PC-3 (cell line): ENCODE measurements around the gene MYEOV. TPM values are rescaled to one million over a fixed set of nuclear protein-coding genes. Genes with fewer than 3 reads are reported as not detected.

Experiments
- ATAC-seq: fragments of 200-7000 bp; cut with Tn5 transposase; 2 replicates; pipeline ENCODE4 v1.9.1; 2020; ENCODE audit warnings: mild to moderate bottlenecking, moderate library complexity
- BruUV-seq: library from RNA; stranded (reverse); fragments of 400-500 nt; replicated peaks from 2 replicates; lab custom pipeline; 2021; lab: Mats Ljungman, UMichigan
- CTCF ChIA-PET: fragments of 300-600 bp; sonication (Branson Sonifier 250); formaldehyde crosslinking; loops from one replicate; lab custom pipeline; 2022; ENCODE audit warnings: antibody characterized with exemption; lab: Charles Lee
- POLR2A ChIA-PET: fragments of 300-600 bp; sonication (Branson Sonifier 250); formaldehyde crosslinking; loops from one replicate; lab custom pipeline; 2022; ENCODE audit warnings: antibody characterized with exemption; ENCODE audit not compliant: unreplicated experiment; lab: Charles Lee
- DNase-seq: peaks from one replicate; pipeline ENCODE4 v3.0.0-alpha.2; 2015
- H2AFZ ChIP-seq: fragments of 300-600 bp; sonication (generic); 2 replicates; pipeline ENCODE4 v1.6.0; 2016; ENCODE audit warnings: antibody characterized with exemption, low read length
- H3F3A ChIP-seq: fragments of 300-600 bp; sonication (generic); one replicate; pipeline ENCODE4 v1.6.0; 2017; ENCODE audit warnings: antibody characterized with exemption, low read length, control low read depth, mild to moderate bottlenecking; ENCODE audit not compliant: unreplicated experiment
- H3K27ac ChIP-seq: fragments of 300-600 bp; sonication (generic); 2 replicates; pipeline ENCODE4 v1.5.1; 2016; ENCODE audit warnings: mild to moderate bottlenecking, low read length
- H3K27me3 ChIP-seq: fragments of 300-600 bp; sonication (generic); 2 replicates; pipeline ENCODE4 v1.6.1; 2016; ENCODE audit warnings: low read length, mixed read lengths
- H3K36me3 ChIP-seq: fragments of 300-600 bp; sonication (generic); 2 replicates; pipeline ENCODE4 v1.6.1; 2016; ENCODE audit warnings: low read depth, mixed run types, low read length, mixed read lengths
- H3K4me1 ChIP-seq: fragments of 300-600 bp; sonication (generic); 2 replicates; pipeline ENCODE4 v1.5.1; 2016; ENCODE audit warnings: low read length; ENCODE audit not compliant: insufficient read depth
- H3K4me2 ChIP-seq: fragments of 300-600 bp; sonication (generic); 2 replicates; pipeline ENCODE4 v1.6.0; 2016; ENCODE audit warnings: low read length
- H3K4me3 ChIP-seq: fragments of 300-600 bp; sonication (generic); 2 replicates; pipeline ENCODE4 v1.5.1; 2016; ENCODE audit warnings: mild to moderate bottlenecking, low read length, mixed read lengths
- H3K79me2 ChIP-seq: fragments of 300-600 bp; sonication (generic); 2 replicates; pipeline ENCODE4 v1.6.1; 2017; ENCODE audit warnings: low read length, mixed read lengths
- H3K9ac ChIP-seq: fragments of 300-600 bp; sonication (generic); 2 replicates; pipeline ENCODE4 v1.6.0; 2016; ENCODE audit warnings: mild to moderate bottlenecking, low read length
- H3K9me2 ChIP-seq: fragments of 300-600 bp; sonication (generic); replicated peaks from 2 replicates; pipeline ENCODE4 v1.6.1; 2016; ENCODE audit warnings: mixed run types, low read length, mixed read lengths
- H3K9me3 ChIP-seq: fragments of 300-600 bp; sonication (generic); 2 replicates; pipeline ENCODE4 v1.6.1; 2016; ENCODE audit warnings: low read length, mixed read lengths
- H4K20me1 ChIP-seq: fragments of 300-600 bp; sonication (generic); 2 replicates; pipeline ENCODE4 v1.6.1; 2016; ENCODE audit warnings: low read length, mixed read lengths
- EZH2 ChIP-seq: fragments of 300-600 bp; sonication (generic); IDR thresholded peaks from one replicate; pipeline ENCODE4 v1.6.1; 2017; ENCODE audit warnings: antibody characterized with exemption, mild to moderate bottlenecking, low read length; ENCODE audit not compliant: unreplicated experiment
- EZH2phosphoT487 ChIP-seq: fragments of 300-600 bp; sonication (generic); IDR thresholded peaks from 2 replicates; pipeline ENCODE4 v1.6.1; 2018; ENCODE audit warnings: mild to moderate bottlenecking, antibody characterized with exemption, low read length, borderline replicate concordance
- intact Hi-C: fragments of 100-400 bp; cut with micrococcal nuclease; formaldehyde crosslinking; loops from 2 replicates; pipeline ENCODE4 v1.9.0; 2023
- total RNA-seq: library from RNA; depleted of rRNA; stranded (reverse); fragments of >200 nt; gene quantifications from 2 replicates; pipeline ENCODE4 v1.2.3, GENCODE V29; 2014
- TF ChIP-seq, protein P1 (sequence below): fragments of 300-600 bp; sonication (generic); conservative IDR thresholded peaks from 2 replicates; pipeline ENCODE4 v1.5.1; 2017; ENCODE audit warnings: antibody characterized with exemption, low read depth, mild to moderate bottlenecking, low read length

MYEOV gene
- total RNA-seq, 1 experiment from 2014 or later = 59.0 TPM

DNA sequence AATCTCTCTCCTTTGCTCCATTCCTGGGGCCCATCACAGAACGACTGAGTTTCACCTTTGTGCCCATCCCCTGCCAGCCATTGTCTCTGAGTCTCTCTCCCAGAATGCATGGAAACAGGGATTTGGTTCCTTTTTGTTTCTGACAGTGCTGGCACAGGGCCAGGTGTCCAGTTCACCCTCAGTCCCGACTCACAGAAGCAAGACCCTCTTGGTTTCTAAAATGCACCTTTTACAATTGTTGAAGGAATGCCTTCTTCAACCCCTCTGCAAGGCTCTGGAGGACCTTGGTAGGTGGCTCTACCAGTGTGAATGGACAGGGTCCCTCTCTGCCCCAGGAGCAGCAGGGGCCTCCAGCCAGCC lies 5.1 kb upstream of the MYEOV start:
- H3K79me2 ChIP-seq = no peaks in the 10 kb centered on the region
- no peaks in the 10 kb centered on the region for H3K27me3 ChIP-seq
- no peaks in the 10 kb centered on the region for H4K20me1 ChIP-seq
- H3K9me3 ChIP-seq = no peaks in the 10 kb centered on the region
- DNase-seq (no peak), ATAC-seq (no peak)
- no peak overlapping the region for H2AFZ ChIP-seq
- no peak overlapping the region for H3K9ac ChIP-seq
- BruUV-seq = no TSS peak
- peaks cover 8% of the 10 kb centered on the region for H3K4me1 ChIP-seq
- H3F3A ChIP-seq = no peaks in the 10 kb centered on the region
- TF ChIP-seq EZH2phosphoT487 = no peak
- TF ChIP-seq, protein P1, sequence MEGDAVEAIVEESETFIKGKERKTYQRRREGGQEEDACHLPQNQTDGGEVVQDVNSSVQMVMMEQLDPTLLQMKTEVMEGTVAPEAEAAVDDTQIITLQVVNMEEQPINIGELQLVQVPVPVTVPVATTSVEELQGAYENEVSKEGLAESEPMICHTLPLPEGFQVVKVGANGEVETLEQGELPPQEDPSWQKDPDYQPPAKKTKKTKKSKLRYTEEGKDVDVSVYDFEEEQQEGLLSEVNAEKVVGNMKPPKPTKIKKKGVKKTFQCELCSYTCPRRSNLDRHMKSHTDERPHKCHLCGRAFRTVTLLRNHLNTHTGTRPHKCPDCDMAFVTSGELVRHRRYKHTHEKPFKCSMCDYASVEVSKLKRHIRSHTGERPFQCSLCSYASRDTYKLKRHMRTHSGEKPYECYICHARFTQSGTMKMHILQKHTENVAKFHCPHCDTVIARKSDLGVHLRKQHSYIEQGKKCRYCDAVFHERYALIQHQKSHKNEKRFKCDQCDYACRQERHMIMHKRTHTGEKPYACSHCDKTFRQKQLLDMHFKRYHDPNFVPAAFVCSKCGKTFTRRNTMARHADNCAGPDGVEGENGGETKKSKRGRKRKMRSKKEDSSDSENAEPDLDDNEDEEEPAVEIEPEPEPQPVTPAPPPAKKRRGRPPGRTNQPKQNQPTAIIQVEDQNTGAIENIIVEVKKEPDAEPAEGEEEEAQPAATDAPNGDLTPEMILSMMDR = no peak
- intact Hi-C loops = no loop called here
- H3K36me3 ChIP-seq = no peaks in the 10 kb centered on the region
- ChIA-PET POLR2A (no interaction called here), CTCF (no interaction called here)
- H3K4me2 ChIP-seq = no peak overlapping the region
- no peak overlapping the region for H3K27ac ChIP-seq
- H3K4me3 ChIP-seq = no peak overlapping the region
- H3K9me2 ChIP-seq = 0 out of 2 replicates have a peak, but pooled peaks cover 3% of the 10 kb centered on the region

DNA sequence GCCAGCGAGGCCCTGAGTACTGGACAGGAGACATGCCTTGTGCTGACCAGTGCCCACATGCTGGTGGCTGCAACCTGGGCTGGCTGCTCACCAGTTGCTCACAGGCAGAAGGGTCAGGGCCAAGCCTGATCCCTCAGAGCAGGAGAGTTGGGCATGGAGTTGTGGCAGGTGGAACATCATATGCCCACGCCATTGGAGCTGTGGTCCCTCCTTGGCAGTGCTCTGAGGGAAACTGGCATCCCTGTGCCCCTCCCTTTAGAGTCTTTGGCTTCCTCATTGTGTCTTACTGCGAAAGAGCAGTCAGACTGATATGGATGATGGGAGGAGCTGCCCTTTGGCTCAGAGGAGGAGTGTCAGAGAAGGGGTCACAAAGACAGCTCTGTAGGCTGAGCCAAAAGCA lies 3.1 kb upstream of the MYEOV start:
- ChIA-PET CTCF (no interaction called here), POLR2A (no interaction called here)
- TF ChIP-seq EZH2phosphoT487 (no peak), EZH2 (no peak)
- TF ChIP-seq, protein P1 = no peak
- Histone ChIP-seq H3K9me3 (no peaks in the 10 kb centered on the region), H3F3A (no peaks in the 10 kb centered on the region), H3K9ac (no peak overlapping the region), H3K27me3 (no peaks in the 10 kb centered on the region), H3K79me2 (peaks cover 19% of the 10 kb centered on the region), H3K4me1 (peaks cover 12% of the 10 kb centered on the region), H2AFZ (no peak overlapping the region), H3K9me2 (0 out of 2 replicates have a peak, but pooled peaks cover 3% of the 10 kb centered on the region), H3K4me3 (no peak overlapping the region), H3K4me2 (no peak overlapping the region), H4K20me1 (no peaks in the 10 kb centered on the region), H3K36me3 (0 out of 2 replicates have a peak, but pooled peaks cover 4% of the 10 kb centered on the region), H3K27ac (no peak overlapping the region)
- ATAC-seq = no peak
- intact Hi-C loops = no loop called here
- DNase-seq = no peak
- BruUV-seq = no TSS peak

DNA sequence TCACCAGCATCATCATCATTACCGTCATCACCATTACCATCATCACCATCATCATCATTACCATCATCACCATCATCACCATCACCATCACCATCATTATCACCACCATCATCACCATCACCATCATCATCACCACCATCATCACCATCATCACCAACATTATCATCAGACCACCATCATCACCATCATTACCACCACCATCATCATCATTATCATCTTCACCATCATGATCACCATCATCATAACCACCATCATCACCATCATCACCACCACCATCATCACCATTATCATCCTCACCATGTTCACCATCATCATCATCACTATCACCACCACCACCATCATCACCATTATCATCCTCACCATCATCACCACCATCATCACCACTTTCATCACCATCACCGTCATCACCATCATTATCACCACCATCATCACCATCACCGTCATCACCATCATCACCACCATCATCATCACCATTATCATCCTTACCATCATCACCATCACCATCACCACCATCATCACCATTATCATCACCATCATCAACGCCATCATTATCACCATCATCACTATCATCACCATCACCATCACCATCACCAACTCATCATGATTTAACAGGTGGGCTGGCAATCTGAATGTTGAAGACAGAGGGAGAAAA lies 2.4 kb upstream of the MYEOV start:
- ChIA-PET CTCF (no interaction called here), POLR2A (no interaction called here)
- Histone ChIP-seq H4K20me1 (no peaks in the 10 kb centered on the region), H3K4me3 (no peak overlapping the region), H3K9ac (no peak overlapping the region), H3K9me3 (no peaks in the 10 kb centered on the region), H3K79me2 (peaks cover 27% of the 10 kb centered on the region), H3K9me2 (0 out of 2 replicates have a peak, but pooled peaks cover 3% of the 10 kb centered on the region), H3K27ac (no peak overlapping the region), H3K4me2 (no peak overlapping the region), H2AFZ (no peak overlapping the region), H3F3A (no peaks in the 10 kb centered on the region), H3K36me3 (0 out of 2 replicates have a peak, but pooled peaks cover 4% of the 10 kb centered on the region), H3K4me1 (peaks cover 19% of the 10 kb centered on the region), H3K27me3 (no peaks in the 10 kb centered on the region)
- BruUV-seq = no TSS peak
- ATAC-seq = no peak
- no peak for DNase-seq
- intact Hi-C loops = no loop called here
- no peak for TF ChIP-seq EZH2
